Smooth muscle cell (in vitro differentiated cells): ENCODE results near the gene ZNF33A. TPM values are rescaled to one million over a fixed set of nuclear protein-coding genes. Genes with fewer than 3 reads are reported as not detected.
"Not testable (repeated sequence)": the region's sequence is repeated elsewhere in the genome, so short reads cannot be mapped to it uniquely, and the experiment has no call there.

Source experiments
- DNase-seq: peaks from one replicate; lab custom pipeline; 2025; ENCODE audit not compliant: unreplicated experiment; lab: John Stamatoyannopoulos, UW
- H2AFZ ChIP-seq: fragments of 200-600 bp; sonication (generic); 2 replicates; pipeline ENCODE4 v1.6.0; 2016; ENCODE audit warnings: antibody characterized with exemption, low read depth, mild to moderate bottlenecking
- H3F3A ChIP-seq: fragments of 200-600 bp; sonication (generic); 2 replicates; pipeline ENCODE4 v1.6.0; 2017; ENCODE audit warnings: antibody characterized with exemption, low read depth
- H3K27ac ChIP-seq: fragments of 200-600 bp; sonication (generic); 2 replicates; pipeline ENCODE4 v1.5.1; 2016; ENCODE audit warnings: low read depth, mild to moderate bottlenecking
- H3K27me3 ChIP-seq: fragments of 200-600 bp; sonication (generic); 2 replicates; pipeline ENCODE4 v1.6.1; 2016; ENCODE audit warnings: low read depth, mild to moderate bottlenecking
- H3K36me3 ChIP-seq: fragments of 200-600 bp; sonication (generic); 2 replicates; pipeline ENCODE4 v1.5.1; 2016; ENCODE audit warnings: low read depth
- H3K4me1 ChIP-seq: fragments of 200-600 bp; sonication (generic); 2 replicates; pipeline ENCODE4 v1.5.1; 2016; ENCODE audit warnings: low read depth
- H3K4me2 ChIP-seq: fragments of 200-600 bp; sonication (generic); 2 replicates; pipeline ENCODE4 v1.6.0; 2016; ENCODE audit warnings: mild to moderate bottlenecking
- H3K4me3 ChIP-seq: fragments of 200-600 bp; sonication (generic); 2 replicates; pipeline ENCODE4 v1.5.1; 2016; ENCODE audit warnings: mild to moderate bottlenecking
- H3K79me2 ChIP-seq: fragments of 200-600 bp; sonication (generic); 2 replicates; pipeline ENCODE4 v1.6.0; 2016; ENCODE audit warnings: low read depth, mild to moderate bottlenecking
- H3K9ac ChIP-seq: fragments of 200-600 bp; sonication (generic); 2 replicates; pipeline ENCODE4 v1.6.0; 2016; ENCODE audit warnings: low read depth
- H3K9me3 ChIP-seq: fragments of 200-600 bp; sonication (generic); replicated peaks from 2 replicates; pipeline ENCODE4 v1.5.1; 2016; ENCODE audit warnings: low read depth
- H4K20me1 ChIP-seq: fragments of 200-600 bp; sonication (generic); 2 replicates; pipeline ENCODE4 v1.6.0; 2016; ENCODE audit warnings: low read depth
- WGBS: methylation state at CpG from one replicate; pipeline ENCODE4 v1.1.7; 2016; ENCODE audit warnings: low lambda C conversion rate; 5-methylcytosine and 5-hydroxymethylcytosine counted together
- polyA plus RNA-seq: library from polyadenylated mRNA; unstranded; fragments of >200 nt; fragmentation: Nextera tagmentation; extraction: Ambion mirVana; gene quantifications from 2 replicates; pipeline ENCODE4 v1.2.1, GENCODE V29; 2016
- total RNA-seq: library from RNA; depleted of rRNA; stranded (reverse); fragments of >200 nt; gene quantifications from 2 replicates; pipeline ENCODE4 v1.2.3, GENCODE V29; 2014
- TF ChIP-seq, protein P1 (sequence below): fragments of 200-600 bp; sonication (generic); IDR thresholded peaks from 2 replicates; pipeline ENCODE4 v1.5.1; 2017; ENCODE audit warnings: borderline replicate concordance, mild to moderate bottlenecking, antibody characterized with exemption; ENCODE audit not compliant: insufficient read depth, poor library complexity, severe bottlenecking

The ZNF33A gene
- total and polyA plus RNA-seq, 2 experiments from 2014 or later: 1.4 to 9.2 TPM

DNA sequence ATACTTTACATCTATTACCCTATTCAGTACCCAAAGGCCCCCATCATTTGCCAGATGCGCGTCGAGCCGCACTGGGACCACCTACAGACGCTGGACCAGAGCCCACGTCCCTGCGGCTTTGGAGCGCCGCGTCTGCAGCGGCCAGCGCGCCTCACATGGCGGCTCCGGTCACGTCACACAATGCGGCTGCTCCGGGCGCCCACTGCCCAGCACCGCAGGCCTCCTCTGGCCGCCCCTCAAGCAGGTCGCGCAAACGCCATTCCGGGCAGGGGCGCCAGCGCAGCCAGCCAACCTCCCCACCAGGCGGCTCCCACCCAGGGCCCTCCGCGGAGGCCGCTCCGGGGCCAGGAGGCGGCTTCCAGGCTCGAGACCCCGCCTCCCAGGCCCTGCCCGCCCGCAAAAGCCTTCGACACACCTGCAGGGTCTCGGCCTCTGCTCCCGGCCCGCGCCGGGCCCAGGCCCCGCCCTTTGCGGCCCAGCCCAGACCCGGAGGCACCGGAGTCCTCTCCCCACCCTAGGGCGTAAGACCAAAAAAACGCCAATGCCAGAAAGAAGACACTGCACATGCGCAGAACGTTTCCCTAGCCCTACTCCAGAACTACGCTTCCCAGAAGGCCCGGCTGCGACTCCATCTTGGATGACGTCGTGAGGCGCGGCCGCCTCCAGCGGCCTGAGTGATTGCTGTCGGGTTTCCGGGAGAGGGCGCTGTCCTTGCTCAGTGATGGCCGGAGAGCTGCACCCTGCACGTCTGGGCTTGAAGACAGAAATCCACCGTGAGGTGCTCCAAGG lies 34.2 kb upstream of the ZNF33A start, which contains the start of gene ZNF25:
Gene ZNF25, minus strand, starts transcription at position 557 of the 789 bp plus-strand sequence. CDS start 4,925 bp downstream, outside the sequence.
- TF ChIP-seq, protein P1, sequence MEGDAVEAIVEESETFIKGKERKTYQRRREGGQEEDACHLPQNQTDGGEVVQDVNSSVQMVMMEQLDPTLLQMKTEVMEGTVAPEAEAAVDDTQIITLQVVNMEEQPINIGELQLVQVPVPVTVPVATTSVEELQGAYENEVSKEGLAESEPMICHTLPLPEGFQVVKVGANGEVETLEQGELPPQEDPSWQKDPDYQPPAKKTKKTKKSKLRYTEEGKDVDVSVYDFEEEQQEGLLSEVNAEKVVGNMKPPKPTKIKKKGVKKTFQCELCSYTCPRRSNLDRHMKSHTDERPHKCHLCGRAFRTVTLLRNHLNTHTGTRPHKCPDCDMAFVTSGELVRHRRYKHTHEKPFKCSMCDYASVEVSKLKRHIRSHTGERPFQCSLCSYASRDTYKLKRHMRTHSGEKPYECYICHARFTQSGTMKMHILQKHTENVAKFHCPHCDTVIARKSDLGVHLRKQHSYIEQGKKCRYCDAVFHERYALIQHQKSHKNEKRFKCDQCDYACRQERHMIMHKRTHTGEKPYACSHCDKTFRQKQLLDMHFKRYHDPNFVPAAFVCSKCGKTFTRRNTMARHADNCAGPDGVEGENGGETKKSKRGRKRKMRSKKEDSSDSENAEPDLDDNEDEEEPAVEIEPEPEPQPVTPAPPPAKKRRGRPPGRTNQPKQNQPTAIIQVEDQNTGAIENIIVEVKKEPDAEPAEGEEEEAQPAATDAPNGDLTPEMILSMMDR: peak; percentile 84
- Histone ChIP-seq H4K20me1 (no peaks in the 10 kb centered on the region), H3K36me3 (no peaks in the 10 kb centered on the region), H2AFZ (peak within 1 kb of the TSS; percentile 99), H3K9me3 (no peaks in the 10 kb centered on the region), H3K27me3 (no peaks in the 10 kb centered on the region), H3K9ac (peak within 1 kb of the TSS; percentile 88), H3K4me1 (peaks cover 4% of the 10 kb centered on the region), H3K4me3 (peak within 1 kb of the TSS; percentile 80), H3F3A (no peaks in the 10 kb centered on the region), H3K79me2 (no peaks in the 10 kb centered on the region), H3K27ac (peak within 1 kb of the TSS; percentile 65), H3K4me2 (peak within 1 kb of the TSS; percentile 84)
- WGBS: under 1% methylated on average over 58 of the region's 66 CpGs
- DNase-seq: peak; percentile 87

DNA sequence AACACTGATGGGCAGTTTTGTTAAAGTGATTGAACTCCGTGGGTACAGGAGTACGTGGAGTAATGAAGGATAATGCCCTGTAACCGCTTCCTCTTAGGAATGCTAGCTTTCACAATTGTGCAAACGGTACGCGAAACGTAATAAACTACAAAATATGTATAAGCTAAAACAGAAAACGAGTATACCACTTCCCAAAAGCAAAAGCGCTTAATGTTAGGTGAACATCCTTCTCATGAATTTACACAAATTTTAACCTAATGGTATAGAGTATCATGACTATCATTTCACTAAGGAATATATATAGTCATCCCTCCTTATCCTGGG lies 33.6 kb upstream of the ZNF33A start:
- H3K4me2 ChIP-seq: peak overlapping the region; percentile 84
- TF ChIP-seq, protein P1: no peak
- 57% methylated on average over 9 of the region's 9 CpGs for whole genome bisulfite sequencing
- H3K79me2 ChIP-seq: no peaks in the 10 kb centered on the region
- H4K20me1 ChIP-seq: no peaks in the 10 kb centered on the region
- no peak overlapping the region for H3K9ac ChIP-seq
- no peak overlapping the region for H3K27ac ChIP-seq
- H3K4me1 ChIP-seq: peaks cover 4% of the 10 kb centered on the region
- H3K4me3 ChIP-seq: peak overlapping the region; percentile 80
- H2AFZ ChIP-seq: peak overlapping the region; percentile 99
- no peak for DNase-seq
- H3K9me3 ChIP-seq: no peaks in the 10 kb centered on the region
- H3F3A ChIP-seq: no peaks in the 10 kb centered on the region
- no peaks in the 10 kb centered on the region for H3K36me3 ChIP-seq
- H3K27me3 ChIP-seq: no peaks in the 10 kb centered on the region

DNA sequence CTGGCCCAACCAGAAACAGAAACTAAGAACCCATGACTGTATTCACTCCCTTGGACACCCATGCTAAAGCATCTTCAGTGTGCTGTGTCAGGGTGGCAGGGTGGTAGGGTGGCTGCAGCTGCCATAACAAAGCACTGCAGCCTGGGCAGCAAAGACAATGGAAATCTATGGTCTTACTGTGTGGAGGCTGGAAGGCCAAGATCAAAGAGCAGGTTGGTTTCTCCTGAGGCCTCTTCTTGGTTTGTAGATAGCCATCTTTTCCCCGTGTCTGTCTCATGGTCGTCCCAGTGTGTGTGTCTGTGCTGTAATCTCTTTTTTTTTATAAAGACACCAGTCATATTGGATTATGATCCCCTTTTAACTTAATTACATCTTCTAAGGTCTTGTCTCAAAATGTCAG lies 18.8 kb upstream of the ZNF33A start:
- no peaks in the 10 kb centered on the region for H3K4me1 ChIP-seq
- TF ChIP-seq, protein P1: no peak
- 63% methylated on average over 2 of the region's 2 CpGs for WGBS
- H3K9me3 ChIP-seq: no peaks in the 10 kb centered on the region
- H3K4me3 ChIP-seq: no peak overlapping the region
- no peaks in the 10 kb centered on the region for H3K27me3 ChIP-seq
- H2AFZ ChIP-seq: no peak overlapping the region
- H3K9ac ChIP-seq: no peak overlapping the region
- no peak overlapping the region for H3K4me2 ChIP-seq
- H3K79me2 ChIP-seq: no peaks in the 10 kb centered on the region
- no peaks in the 10 kb centered on the region for H4K20me1 ChIP-seq
- no peaks in the 10 kb centered on the region for H3F3A ChIP-seq
- DNase-seq: no peak
- H3K27ac ChIP-seq: no peak overlapping the region
- no peaks in the 10 kb centered on the region for H3K36me3 ChIP-seq

DNA sequence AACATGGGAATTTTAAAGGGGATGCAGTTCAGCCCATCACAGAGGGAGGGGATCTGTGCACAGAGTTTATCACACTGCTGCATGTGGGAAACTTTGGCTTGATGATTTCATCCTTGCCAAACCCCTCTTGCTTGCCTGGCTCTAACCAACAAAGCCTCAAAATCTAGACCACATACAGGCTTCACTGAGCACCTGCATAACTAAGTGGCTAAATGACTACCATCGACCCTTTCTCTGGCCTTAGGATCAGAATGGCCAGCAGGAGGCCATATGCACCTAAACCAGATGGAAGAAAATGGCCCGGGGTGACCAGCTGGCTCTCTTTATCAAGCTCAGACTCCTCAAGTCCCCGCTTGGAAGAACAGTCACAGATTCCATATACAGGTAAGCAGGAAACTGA lies 18.4 kb upstream of the ZNF33A start:
- H3K27ac ChIP-seq: no peak overlapping the region
- H4K20me1 ChIP-seq: no peaks in the 10 kb centered on the region
- WGBS: 59% methylated on average over 3 of the region's 3 CpGs
- no peak for DNase-seq
- no peaks in the 10 kb centered on the region for H3K36me3 ChIP-seq
- H3K9ac ChIP-seq: no peak overlapping the region
- H3K27me3 ChIP-seq: no peaks in the 10 kb centered on the region
- no peaks in the 10 kb centered on the region for H3F3A ChIP-seq
- TF ChIP-seq, protein P1: no peak
- H2AFZ ChIP-seq: no peak overlapping the region
- no peak overlapping the region for H3K4me3 ChIP-seq
- H3K9me3 ChIP-seq: no peaks in the 10 kb centered on the region
- H3K79me2 ChIP-seq: no peaks in the 10 kb centered on the region
- no peak overlapping the region for H3K4me2 ChIP-seq
- no peaks in the 10 kb centered on the region for H3K4me1 ChIP-seq

DNA sequence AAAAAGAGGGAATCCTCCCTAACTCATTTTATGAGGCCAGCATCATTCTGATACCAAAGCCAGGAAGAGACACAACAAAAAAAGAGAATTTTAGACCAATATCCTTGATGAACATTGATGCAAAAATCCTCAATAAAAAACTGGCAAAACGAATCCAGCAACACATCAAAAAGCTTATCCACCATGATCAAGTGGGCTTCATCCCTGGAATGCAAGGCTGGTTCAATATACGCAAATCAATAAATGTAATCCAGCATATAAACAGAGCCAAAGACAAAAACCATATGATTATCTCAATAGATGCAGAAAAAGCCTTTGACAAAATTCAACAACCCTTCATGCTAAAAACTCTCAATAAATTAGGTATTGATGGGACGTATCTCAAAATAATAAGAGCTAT lies 11.6 kb upstream of the ZNF33A start:
- not testable (repeated sequence) for H3F3A ChIP-seq, H3K4me2 ChIP-seq, H3K9me3 ChIP-seq, DNase-seq, H2AFZ ChIP-seq, H3K4me3 ChIP-seq, H3K27ac ChIP-seq, H3K27me3 ChIP-seq, H3K79me2 ChIP-seq, H4K20me1 ChIP-seq, H3K4me1 ChIP-seq, H3K9ac ChIP-seq, H3K36me3 ChIP-seq
- 71% methylated on average over 3 of the region's 3 CpGs for WGBS
